ENCODE data around the gene ELN.
A peak's percentile ranks its signal among the peaks of the same experiment; 100 is the strongest.
"Not testable (repeated sequence)": the region's sequence is repeated elsewhere in the genome, so short reads cannot be mapped to it uniquely, and the experiment has no call there.

ELN gene

DNA sequence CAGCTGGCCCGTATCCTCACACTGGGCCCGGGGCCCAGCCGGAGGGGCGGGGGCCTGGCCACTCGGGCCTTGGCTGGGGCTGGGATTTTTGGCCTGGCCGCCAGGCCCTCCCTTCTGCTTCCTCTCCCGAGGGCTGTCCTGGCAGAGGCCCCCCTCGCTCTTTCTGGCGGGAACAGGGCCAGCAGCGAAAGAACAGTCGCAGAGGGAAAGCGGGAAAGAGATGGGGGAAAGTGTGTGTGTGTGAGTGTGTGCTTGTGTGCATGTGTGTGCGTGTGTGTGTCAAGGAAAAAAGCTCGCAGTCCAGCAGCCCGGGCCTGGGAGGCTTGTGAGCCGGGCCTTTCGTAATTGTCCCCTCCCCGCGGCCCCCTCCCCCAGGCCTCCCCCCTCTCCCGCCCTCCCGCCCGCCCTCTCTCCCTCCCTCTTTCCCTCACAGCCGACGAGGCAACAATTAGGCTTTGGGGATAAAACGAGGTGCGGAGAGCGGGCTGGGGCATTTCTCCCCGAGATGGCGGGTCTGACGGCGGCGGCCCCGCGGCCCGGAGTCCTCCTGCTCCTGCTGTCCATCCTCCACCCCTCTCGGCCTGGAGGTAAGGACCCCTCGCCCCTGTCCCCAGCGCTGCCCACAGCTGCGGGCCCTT lies at the start of gene ELN:
ELN (plus strand) TSS at position 491 of the 638 bp plus-strand sequence; CDS start at position 506, 15 bp downstream.
- no peak within 1 kb of the TSS for H3K4me3 ChIP-seq (ENCODE audit: low read depth, low read length)
- TF ChIP-seq, protein P1, sequence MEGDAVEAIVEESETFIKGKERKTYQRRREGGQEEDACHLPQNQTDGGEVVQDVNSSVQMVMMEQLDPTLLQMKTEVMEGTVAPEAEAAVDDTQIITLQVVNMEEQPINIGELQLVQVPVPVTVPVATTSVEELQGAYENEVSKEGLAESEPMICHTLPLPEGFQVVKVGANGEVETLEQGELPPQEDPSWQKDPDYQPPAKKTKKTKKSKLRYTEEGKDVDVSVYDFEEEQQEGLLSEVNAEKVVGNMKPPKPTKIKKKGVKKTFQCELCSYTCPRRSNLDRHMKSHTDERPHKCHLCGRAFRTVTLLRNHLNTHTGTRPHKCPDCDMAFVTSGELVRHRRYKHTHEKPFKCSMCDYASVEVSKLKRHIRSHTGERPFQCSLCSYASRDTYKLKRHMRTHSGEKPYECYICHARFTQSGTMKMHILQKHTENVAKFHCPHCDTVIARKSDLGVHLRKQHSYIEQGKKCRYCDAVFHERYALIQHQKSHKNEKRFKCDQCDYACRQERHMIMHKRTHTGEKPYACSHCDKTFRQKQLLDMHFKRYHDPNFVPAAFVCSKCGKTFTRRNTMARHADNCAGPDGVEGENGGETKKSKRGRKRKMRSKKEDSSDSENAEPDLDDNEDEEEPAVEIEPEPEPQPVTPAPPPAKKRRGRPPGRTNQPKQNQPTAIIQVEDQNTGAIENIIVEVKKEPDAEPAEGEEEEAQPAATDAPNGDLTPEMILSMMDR (IDR thresholded peaks at IDR 0.05; ENCODE audit: borderline replicate concordance, insufficient read depth, low read depth, low read length): no peak

- TF ChIP-seq, protein P1 (IDR thresholded peaks at IDR 0.05; ENCODE audit: borderline replicate concordance, insufficient read depth, low read depth, low read length): peak; percentile 74
- no peak overlapping the region for H3K4me3 ChIP-seq (ENCODE audit: low read depth, low read length)
Observed at GRCh38 chr7:73978661-73979563, 49.1 kb upstream of the ELN start.

GRCh38 chr7:73979656-73980055 lies 48.3 kb upstream of the ELN start:
- not testable (repeated sequence) for H3K4me3 ChIP-seq (ENCODE audit: low read depth, low read length)

DNA sequence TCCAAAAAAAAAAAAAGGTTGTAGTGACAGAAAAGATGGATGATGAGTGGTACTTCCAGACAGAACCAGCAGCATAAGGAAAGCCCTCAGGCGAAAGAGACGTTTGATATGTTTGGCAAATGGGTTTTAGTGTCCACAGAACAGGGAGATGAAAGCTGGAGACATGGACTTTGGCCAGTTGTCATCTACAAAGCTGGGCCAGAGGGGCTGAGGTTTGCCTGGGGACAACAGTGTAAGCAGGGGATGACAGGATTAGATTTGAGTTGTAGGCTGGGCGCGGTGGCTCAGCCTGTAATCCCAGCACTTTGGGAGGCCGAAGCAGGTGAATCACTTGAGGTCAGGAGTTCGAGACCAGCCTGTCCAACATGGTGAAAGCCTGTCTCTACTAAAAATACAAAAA lies 47.8 kb upstream of the ELN start:
- H3K4me3 ChIP-seq (ENCODE audit: low read depth, low read length): no peak overlapping the region
- TF ChIP-seq, protein P1 (IDR thresholded peaks at IDR 0.05; ENCODE audit: borderline replicate concordance, insufficient read depth, low read depth, low read length): no peak

DNA sequence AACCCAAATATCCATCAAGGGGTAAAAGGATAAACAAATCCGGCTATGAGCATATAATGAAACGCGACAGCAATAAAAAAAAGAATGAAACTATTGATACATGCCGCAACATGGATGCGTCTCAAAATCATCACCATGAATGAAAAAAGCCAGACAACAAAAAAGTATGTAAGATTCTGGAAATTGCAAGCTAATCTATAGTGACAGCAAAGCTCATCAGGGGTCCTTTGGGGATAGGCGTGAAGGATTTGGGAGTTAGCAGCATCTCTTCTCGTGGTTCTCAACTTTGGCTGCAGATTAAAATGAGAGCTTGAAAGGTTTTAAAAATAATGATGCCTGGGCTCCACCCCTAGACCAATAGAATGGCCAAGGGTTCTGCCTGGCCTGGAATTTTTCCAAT lies 46.0 kb upstream of the ELN start:
- H3K4me3 ChIP-seq (ENCODE audit: low read depth, low read length): no peak overlapping the region
- TF ChIP-seq, protein P1 (IDR thresholded peaks at IDR 0.05; ENCODE audit: borderline replicate concordance, insufficient read depth, low read depth, low read length): no peak

DNA sequence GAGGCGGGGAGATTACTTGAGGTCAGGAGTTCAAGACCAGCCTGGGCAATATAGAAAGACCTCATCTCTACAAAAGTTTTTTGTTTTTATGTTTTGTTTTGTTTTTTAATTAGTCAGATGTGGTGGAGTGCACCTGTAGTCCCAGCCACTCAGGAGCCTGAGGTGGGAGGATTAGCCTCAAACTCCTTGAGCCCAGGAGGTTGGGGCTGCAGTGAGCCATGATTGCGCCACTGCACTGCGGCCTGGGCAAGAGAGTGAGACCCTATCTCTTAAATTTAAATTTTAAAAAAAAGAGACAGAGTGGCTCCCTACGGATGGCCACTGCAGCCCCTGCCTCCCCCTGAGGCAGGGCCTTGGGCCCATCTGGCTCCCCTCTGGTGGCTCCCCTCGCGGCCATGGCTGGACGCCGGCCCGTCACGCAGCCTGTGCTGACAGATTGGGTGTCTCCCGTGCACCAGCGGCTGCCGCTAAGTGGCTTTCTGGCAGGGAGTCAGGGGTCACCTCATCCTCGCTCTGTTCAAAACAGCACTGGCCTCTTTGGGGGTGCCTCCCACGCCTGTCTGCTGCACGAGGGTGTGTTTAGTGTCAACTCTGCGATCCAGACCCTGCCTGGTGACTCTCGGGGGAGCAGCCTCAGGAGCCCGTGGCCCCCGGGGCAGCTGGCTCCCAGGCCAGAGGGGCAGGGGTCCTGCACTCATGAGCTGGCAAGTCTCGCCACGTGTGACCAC lies 44.4 kb upstream of the ELN start:
- TF ChIP-seq, protein P1 (IDR thresholded peaks at IDR 0.05; ENCODE audit: borderline replicate concordance, insufficient read depth, low read depth, low read length): no peak

DNA sequence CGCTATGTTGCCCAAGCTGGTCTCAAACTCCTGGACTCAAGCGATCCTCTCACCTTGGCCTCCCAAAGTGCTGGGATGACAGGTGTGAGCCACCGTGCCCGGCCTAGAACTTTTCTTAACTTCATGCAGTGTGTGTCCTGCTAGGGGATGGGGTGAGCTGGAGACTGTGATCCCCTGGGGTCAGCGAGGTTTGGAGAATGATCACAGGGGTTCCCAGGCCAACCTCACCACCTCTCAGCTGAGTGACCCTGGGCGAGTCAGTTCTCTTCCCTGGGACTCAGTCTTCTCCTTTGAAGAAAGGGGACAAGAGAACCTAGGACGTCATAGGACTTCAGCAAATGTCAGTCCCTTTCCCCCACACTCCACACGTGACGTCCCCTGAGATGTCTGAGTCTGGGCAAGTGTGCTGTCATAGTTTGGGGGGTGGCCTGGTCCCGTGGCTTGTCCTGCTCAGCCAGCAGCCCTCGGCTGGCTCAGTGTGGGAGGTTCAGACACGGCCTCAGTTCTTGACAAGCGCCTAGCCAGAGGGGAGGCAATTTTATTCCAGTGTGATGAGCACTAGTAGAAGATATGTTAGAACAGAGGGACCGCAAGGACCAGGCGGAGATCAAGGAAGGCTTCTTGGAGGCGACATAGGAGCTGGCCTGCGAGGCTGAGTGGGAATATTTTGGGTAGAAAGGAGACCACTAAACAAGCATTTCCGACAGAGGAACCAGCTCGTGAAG lies 43.3 kb upstream of the ELN start:
- TF ChIP-seq, protein P1 (IDR thresholded peaks at IDR 0.05; ENCODE audit: borderline replicate concordance, insufficient read depth, low read depth, low read length): no peak
- no peak overlapping the region for H3K4me3 ChIP-seq (ENCODE audit: low read depth, low read length)

More for the DNA sequence above, 44.4 kb upstream of the ELN start:
- H3K4me3 ChIP-seq (ENCODE audit: low read depth, low read length): no peak overlapping the region
